Measurements from ENCODE around the gene PHF23.
"Not testable (repeated sequence)": the region's sequence is repeated elsewhere in the genome, so short reads cannot be mapped to it uniquely, and the experiment has no call there.

The PHF23 gene

GRCh38 chr17:7258731-7259554, 19.7 kb upstream of the PHF23 start:
- no peak for DNase-seq

GRCh38 chr17:7256766-7257456, 17.7 kb upstream of the PHF23 start:
- no peak for DNase-seq

- no peak for DNase-seq
Measured at GRCh38 chr17:7254511-7254910, 15.3 kb upstream of the PHF23 start.

GRCh38 chr17:7253082-7253481, 13.8 kb upstream of the PHF23 start:
- no peak for DNase-seq

GRCh38 chr17:7252176-7253043, 13.2 kb upstream of the PHF23 start, which contains the start of gene ELP5:
ELP5 (plus strand) TSS chr17:7252215; CDS start chr17:7252551, 336 bp downstream.
- peak; percentile 96 for DNase-seq

- peak; percentile 100 for DNase-seq
Measured at GRCh38 chr17:7251661-7252175, 12.5 kb upstream of the PHF23 start, which contains the start of gene CTDNEP1. CTDNEP1 (minus strand) TSS chr17:7251734; CDS start chr17:7251296, 438 bp downstream.

- DNase-seq, result no peak
Measured at GRCh38 chr17:7250695-7251627, 11.7 kb upstream of the PHF23 start.

- DNase-seq, result no peak
Measured at GRCh38 chr17:7249830-7250229, 10.6 kb upstream of the PHF23 start.

- DNase-seq, result no peak
Measured at GRCh38 chr17:7249214-7249613, 10.0 kb upstream of the PHF23 start.

- no peak for DNase-seq
Measured at GRCh38 chr17:7248796-7249195, 9.5 kb upstream of the PHF23 start.

GRCh38 chr17:7246779-7247178, 7.5 kb upstream of the PHF23 start:
- no peak for DNase-seq

GRCh38 chr17:7243838-7244237, 4.6 kb upstream of the PHF23 start:
- DNase-seq, result not testable (repeated sequence)

- no peak for DNase-seq
Measured at GRCh38 chr17:7243453-7243729, 4.1 kb upstream of the PHF23 start.

GRCh38 chr17:7242717-7243452, 3.6 kb upstream of the PHF23 start:
- peak; percentile 96 for DNase-seq

- peak; percentile 92 for DNase-seq
Measured at GRCh38 chr17:7241783-7242716, 2.8 kb upstream of the PHF23 start, which contains the start of gene GABARAP. GABARAP (minus strand) TSS chr17:7242449; CDS start chr17:7242330, 119 bp downstream.

- no peak for DNase-seq
Measured at GRCh38 chr17:7241090-7241733, 2.0 kb upstream of the PHF23 start.

GRCh38 chr17:7240375-7240774, 1.1 kb upstream of the PHF23 start:
- DNase-seq, result no peak

GRCh38 chr17:7238420-7239090, 702 bp downstream of the PHF23 start:
- DNase-seq, result peak; percentile 47

Measured in fibroblast of skin of abdomen (primary cell).